HCT116 (cell line): ENCODE results near the gene DDTL.
"Not testable (repeated sequence)": the region's sequence is repeated elsewhere in the genome, so short reads cannot be mapped to it uniquely, and the experiment has no call there.

ENCODE experiments used
- CEBPB ChIP-seq: IDR thresholded peaks from 2 replicates; pipeline ENCODE4 v1.6.1; 2012; ENCODE audit warnings: low read depth
- CTCF ChIP-seq, 3 experiments: fragments of 200-600 bp in 1 of 3; sonication (generic) in 1 of 3; IDR thresholded peaks in 2 of 3; conservative IDR thresholded peaks in 1 of 3; 2 replicates each; pipeline ENCODE4 v1.5.1; 2012 to 2017; ENCODE audit warnings: low read depth in 2 of 3, low read length in 2 of 3, antibody characterized with exemption in 1 of 3, borderline replicate concordance in 1 of 3, control low read depth in 1 of 3, mild to moderate bottlenecking in 1 of 3, mixed read lengths in 1 of 3, mixed run types in 1 of 3, moderate library complexity in 1 of 3; ENCODE audit not compliant: insufficient read depth in 1 of 3
- POLR2A ChIP-seq: IDR thresholded peaks from 2 replicates; pipeline ENCODE4 v1.7.0; 2011; ENCODE audit warnings: borderline replicate concordance; ENCODE audit not compliant: insufficient read depth, insufficient read length; ENCODE audit errors: extremely low read depth
- POLR2AphosphoS5 ChIP-seq: IDR thresholded peaks from 2 replicates; pipeline ENCODE4 v1.6.1; 2011; ENCODE audit warnings: mild to moderate bottlenecking, low read depth, low read length, moderate library complexity

DNA sequence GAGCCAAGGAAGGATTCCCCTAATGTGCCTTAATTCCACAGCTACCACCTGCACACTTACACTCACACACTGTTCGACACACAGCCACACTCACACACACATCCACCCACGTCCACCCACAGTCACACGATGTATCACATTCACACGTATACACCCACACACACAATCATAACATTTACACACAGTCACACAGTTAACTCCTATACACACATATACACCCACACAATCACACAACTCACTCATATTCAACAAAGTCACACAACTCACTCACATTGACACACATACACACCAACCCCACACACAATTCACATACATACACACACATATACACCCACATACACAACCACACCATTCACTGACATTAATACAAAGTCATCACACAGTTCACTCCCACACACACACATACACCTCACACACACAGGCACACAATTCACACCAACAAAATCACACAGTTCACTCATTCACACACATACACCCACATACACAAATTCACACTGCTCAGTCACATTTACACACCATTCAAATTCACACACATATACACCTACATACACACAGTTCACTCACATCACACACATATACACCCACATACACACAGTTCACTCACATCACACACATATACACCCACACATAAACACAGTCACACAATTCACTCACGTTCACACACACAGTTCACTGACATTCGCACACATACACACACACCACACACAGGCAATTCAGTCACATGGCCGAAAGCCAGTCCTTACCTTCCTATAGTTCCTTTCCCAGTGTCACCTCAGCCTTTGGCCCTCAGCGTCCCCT, 12.3 kb upstream of the DDTL start:
- TF ChIP-seq CTCF (IDR thresholded peaks at IDR 0.05 in 2 of 3, conservative IDR thresholded peaks at IDR 0.05 in 1 of 3; ENCODE audit: borderline replicate concordance in 1 of 3, insufficient read depth in 1 of 3, low read depth in 2 of 3, low read length in 2 of 3); POLR2A; POLR2AphosphoS5; CEBPB: not testable (repeated sequence)
